Fibroblast of pulmonary artery (primary cell): ENCODE results near the gene RBMS1.

Experiments used
- DNase-seq: peaks from one replicate; pipeline ENCODE4 v3.0.0-alpha.2; 2010; ENCODE audit warnings: low read depth
- H3K4me3 ChIP-seq: replicated peaks from 2 replicates; pipeline ENCODE4 v1.5.1; 2011; ENCODE audit warnings: low read depth, mild to moderate bottlenecking, control low read depth, low read length, moderate library complexity
- CTCF ChIP-seq: IDR thresholded peaks from 2 replicates; pipeline ENCODE4 v1.5.1; 2011; ENCODE audit warnings: mild to moderate bottlenecking, control low read depth, low read length, inconsistent platforms; ENCODE audit errors: missing control alignments

RBMS1 gene

GRCh38 chr2:160533482-160533881 lies 39.9 kb upstream of the RBMS1 start:
- TF ChIP-seq CTCF, result no peak
- no peak for DNase-seq
- H3K4me3 ChIP-seq, result no peak overlapping the region

- DNase-seq, result no peak
- no peak overlapping the region for H3K4me3 ChIP-seq
- no peak for TF ChIP-seq CTCF
These were observed 38.8 kb upstream of the RBMS1 start for GRCh38 chr2:160532388-160532787.

- DNase-seq, result peak; percentile 27
These were observed 29.5 kb upstream of the RBMS1 start for GRCh38 chr2:160522951-160523710.

GRCh38 chr2:160517731-160518130 lies 24.1 kb upstream of the RBMS1 start:
- no peak overlapping the region for H3K4me3 ChIP-seq
- DNase-seq, result no peak
- no peak for TF ChIP-seq CTCF

More at GRCh38 chr2:160522951-160523710, 29.5 kb upstream of the RBMS1 start:
- H3K4me3 ChIP-seq, result no peak overlapping the region
- no peak for TF ChIP-seq CTCF

- DNase-seq, result no peak
- H3K4me3 ChIP-seq, result no peak overlapping the region
- no peak for TF ChIP-seq CTCF
These were observed 23.1 kb upstream of the RBMS1 start for GRCh38 chr2:160516547-160517365.

- no peak for DNase-seq
- no peak for TF ChIP-seq CTCF
- no peak overlapping the region for H3K4me3 ChIP-seq
These were observed 21.5 kb upstream of the RBMS1 start for GRCh38 chr2:160515120-160515519.

GRCh38 chr2:160513120-160513519 lies 19.5 kb upstream of the RBMS1 start:
- H3K4me3 ChIP-seq, result no peak overlapping the region
- DNase-seq, result no peak
- TF ChIP-seq CTCF, result no peak
